IMR-90 (cell line): Measurements from ENCODE around the gene CABP1. TPM values are rescaled to one million over a fixed set of nuclear protein-coding genes. Genes with fewer than 3 reads are reported as not detected.

Experiments
- ATAC-seq: fragments of 200-7000 bp; cut with Tn5 transposase; 2 replicates; pipeline ENCODE4 v1.9.1; 2020; ENCODE audit warnings: low read depth, mild to moderate bottlenecking, moderate library complexity
- BruUV-seq: library from RNA; stranded (reverse); fragments of 400-500 nt; replicated peaks from 2 replicates; lab custom pipeline; 2021; lab: Mats Ljungman, UMichigan
- CTCF ChIA-PET: fragments of 300-600 bp; formaldehyde crosslinking; extraction: SDS; loops from one replicate; lab custom pipeline; 2021; ENCODE audit warnings: antibody characterized with exemption; lab: Yijun Ruan, JAX
- POLR2A ChIA-PET: fragments of 300-600 bp; sonication (Branson Sonifier 250); formaldehyde crosslinking; loops from one replicate; lab custom pipeline; 2022; ENCODE audit warnings: antibody characterized with exemption; ENCODE audit not compliant: unreplicated experiment; lab: Charles Lee
- DNase-seq: peaks from one replicate; pipeline ENCODE4 v3.0.0; 2013
- H2AFZ ChIP-seq: replicated peaks from 2 replicates; pipeline ENCODE3; 2013; ENCODE audit warnings: low read length, mild to moderate bottlenecking; ENCODE audit not compliant: poor library complexity
- H2AK5ac ChIP-seq: 2 replicates; pipeline ENCODE4 v1.6.1; 2013; ENCODE audit warnings: low read depth, low read length, inconsistent platforms
- H2AK9ac ChIP-seq: replicated peaks from 2 replicates; pipeline ENCODE3; 2013; ENCODE audit warnings: mild to moderate bottlenecking, low read depth, low read length, moderate library complexity; ENCODE audit not compliant: poor library complexity
- H2BK120ac ChIP-seq: 2 replicates; pipeline ENCODE4 v1.6.1; 2013; ENCODE audit warnings: low read depth, low read length, inconsistent platforms
- H2BK15ac ChIP-seq: 3 replicates; pipeline ENCODE4 v1.6.1; 2013; ENCODE audit warnings: low read depth, low read length, inconsistent platforms
- H2BK20ac ChIP-seq: 2 replicates; pipeline ENCODE4 v1.6.1; 2013; ENCODE audit warnings: low read depth, mild to moderate bottlenecking, inconsistent platforms, low read length, moderate library complexity
- H2BK5ac ChIP-seq: 2 replicates; pipeline ENCODE4 v1.6.1; 2013; ENCODE audit warnings: mild to moderate bottlenecking, low read depth, low read length, inconsistent platforms; ENCODE audit not compliant: poor library complexity, severe bottlenecking
- H3K14ac ChIP-seq: replicated peaks from 2 replicates; pipeline ENCODE4 v1.6.1; 2013; ENCODE audit warnings: low read depth, low read length, inconsistent platforms
- H3K18ac ChIP-seq: 2 replicates; pipeline ENCODE4 v1.6.1; 2013; ENCODE audit warnings: low read depth, low read length, control low read depth
- H3K23ac ChIP-seq: 2 replicates; pipeline ENCODE4 v1.6.1; 2013; ENCODE audit warnings: low read depth, low read length, inconsistent platforms
- H3K27ac ChIP-seq: 2 replicates; pipeline ENCODE4 v1.5.1; 2013; ENCODE audit warnings: mild to moderate bottlenecking, control low read depth, low read length; ENCODE audit not compliant: insufficient read depth
- H3K27me3 ChIP-seq: 2 replicates; pipeline ENCODE4 v1.6.1; 2013; ENCODE audit warnings: low read length; ENCODE audit not compliant: control insufficient read depth, insufficient read depth
- H3K36me3 ChIP-seq: 2 replicates; pipeline ENCODE4 v1.6.1; 2013; ENCODE audit warnings: low read length, mixed read lengths; ENCODE audit not compliant: control insufficient read depth, insufficient read depth
- H3K4ac ChIP-seq: 2 replicates; pipeline ENCODE4 v1.6.1; 2013; ENCODE audit warnings: low read depth, low read length, inconsistent platforms
- H3K4me1 ChIP-seq: 2 replicates; pipeline ENCODE4 v1.6.1; 2013; ENCODE audit warnings: low read length, mixed read lengths; ENCODE audit not compliant: control insufficient read depth, insufficient read depth
- H3K4me2 ChIP-seq: 2 replicates; pipeline ENCODE4 v1.6.1; 2013; ENCODE audit warnings: low read depth, mild to moderate bottlenecking, control low read depth, low read length, moderate library complexity
- H3K4me3 ChIP-seq: 2 replicates; pipeline ENCODE4 v1.5.1; 2013; ENCODE audit warnings: low read depth, mild to moderate bottlenecking, control low read depth, low read length, moderate library complexity; ENCODE audit not compliant: insufficient read depth
- H3K56ac ChIP-seq: 2 replicates; pipeline ENCODE4 v1.6.1; 2013; ENCODE audit warnings: low read length, inconsistent platforms; ENCODE audit not compliant: insufficient read depth; ENCODE audit errors: extremely low read depth
- H3K79me1 ChIP-seq, 2 experiments: 2 replicates each; pipeline ENCODE4 v1.6.1; 2013; ENCODE audit warnings: low read length in 2 of 2, inconsistent platforms in 1 of 2, low read depth in 1 of 2
- H3K9ac ChIP-seq: 2 replicates; pipeline ENCODE4 v1.6.1; 2013; ENCODE audit warnings: low read depth, low read length, control low read depth
- H3K9me1 ChIP-seq: 2 replicates; pipeline ENCODE4 v1.6.1; 2013; ENCODE audit warnings: low read length, inconsistent platforms; ENCODE audit not compliant: insufficient read depth
- H3K9me3 ChIP-seq: 2 replicates; pipeline ENCODE4 v1.6.1; 2013; ENCODE audit warnings: low read length; ENCODE audit not compliant: control insufficient read depth, insufficient read depth
- H4K20me1 ChIP-seq: 2 replicates; pipeline ENCODE4 v1.6.1; 2013; ENCODE audit warnings: low read length, inconsistent platforms; ENCODE audit not compliant: insufficient read depth
- H4K5ac ChIP-seq: 2 replicates; pipeline ENCODE4 v1.6.1; 2013; ENCODE audit warnings: mild to moderate bottlenecking, low read depth, low read length, control low read depth
- H4K8ac ChIP-seq, 2 experiments: 2 replicates each; pipeline ENCODE4 v1.6.1; 2013; ENCODE audit warnings: low read depth in 2 of 2, low read length in 2 of 2, control low read depth in 1 of 2, inconsistent platforms in 1 of 2
- H4K91ac ChIP-seq: 2 replicates; pipeline ENCODE4 v1.6.1; 2013; ENCODE audit warnings: low read depth, low read length, inconsistent platforms; ENCODE audit not compliant: insufficient read depth
- BHLHE40 ChIP-seq: fragments of 150-350 bp; IDR thresholded peaks from 2 replicates; pipeline ENCODE4 v1.6.1; 2016; ENCODE audit warnings: mild to moderate bottlenecking, low read depth, low read length
- CHD1 ChIP-seq: IDR thresholded peaks from 2 replicates; pipeline ENCODE4 v1.6.1; 2012; ENCODE audit warnings: low read depth, low read length, improper control_type of control experiment
- CTCF ChIP-seq: conservative IDR thresholded peaks from 2 replicates; pipeline ENCODE4 v1.5.1; 2012; ENCODE audit warnings: mild to moderate bottlenecking, low read depth, low read length, improper control_type of control experiment
- ELK1 ChIP-seq: fragments of 150-350 bp; IDR thresholded peaks from 2 replicates; pipeline ENCODE4 v1.6.1; 2016; ENCODE audit warnings: low read depth, mild to moderate bottlenecking, low read length, moderate library complexity, borderline replicate concordance
- FOS ChIP-seq: fragments of 150-350 bp; IDR thresholded peaks from 2 replicates; pipeline ENCODE4 v1.6.1; 2016; ENCODE audit warnings: low read depth, low read length
- MAFK ChIP-seq: IDR thresholded peaks from 2 replicates; pipeline ENCODE4 v1.6.1; 2012; ENCODE audit warnings: low read depth, low read length, improper control_type of control experiment
- NFE2L2 ChIP-seq: fragments of 150-350 bp; IDR thresholded peaks from 2 replicates; pipeline ENCODE4 v1.6.1; 2016; ENCODE audit warnings: low read depth, mild to moderate bottlenecking, low read length
- POLR2A ChIP-seq: IDR thresholded peaks from 2 replicates; pipeline ENCODE4 v1.6.1; 2012; ENCODE audit warnings: mild to moderate bottlenecking, low read depth, low read length
- RFX5 ChIP-seq: IDR thresholded peaks from 2 replicates; pipeline ENCODE4 v1.8.0; 2012; ENCODE audit warnings: low read depth, mild to moderate bottlenecking, low read length, moderate library complexity
- SMC3 ChIP-seq: fragments of 150-350 bp; IDR thresholded peaks from 2 replicates; pipeline ENCODE4 v1.6.1; 2016; ENCODE audit warnings: low read depth, mild to moderate bottlenecking, antibody characterized with exemption, low read length, moderate library complexity
- USF2 ChIP-seq: fragments of 150-350 bp; IDR thresholded peaks from 2 replicates; pipeline ENCODE4 v1.6.1; 2017; ENCODE audit warnings: mild to moderate bottlenecking, antibody characterized with exemption, low read length, low read depth
- WGBS, 2 experiments: methylation state at CpG; one replicate each; pipeline versions ENCODE4 v1.1.5 to v1.1.7; 2013; ENCODE audit warnings: missing lambda C conversion rate in 2 of 2; ENCODE audit not compliant: insufficient read length in 1 of 2; ENCODE audit errors: extremely low coverage in 2 of 2; 5-methylcytosine and 5-hydroxymethylcytosine counted together
- dilution Hi-C: fragments of 300-500 bp; cut with HindIII; formaldehyde crosslinking; loops from one replicate; pipeline ENCODE4 v1.14.3; 2018; ENCODE audit warnings: low sequenced_read_pairs; ENCODE audit not compliant: unreplicated experiment
- in situ Hi-C: fragments of 300-500 bp; cut with MboI; formaldehyde crosslinking; loops from 3 replicates; pipeline ENCODE4 v1.14.3; 2019; ENCODE audit warnings: low sequenced_read_pairs, inconsistent platforms, mixed read lengths
- intact Hi-C: fragments of 100-400 bp; cut with micrococcal nuclease; formaldehyde crosslinking; loops from 2 replicates; pipeline ENCODE4 v1.10.0; 2022
- polyA plus RNA-seq, 3 experiments: library from polyadenylated mRNA; depleted of rRNA; stranded (reverse); fragments of >200 nt; gene quantifications; 2 replicates each; pipeline ENCODE4 v1.2.3, GENCODE V29; 2012; ENCODE audit warnings: low replicate concordance in 1 of 3
- total RNA-seq: library from RNA; depleted of rRNA; stranded (reverse); fragments of >200 nt; gene quantifications from 2 replicates; pipeline ENCODE4 v1.2.3, GENCODE V29; 2012

The CABP1 gene
- total and polyA plus RNA-seq, 2 of the 4 experiments (the other 2 are of a cell fraction), result 0.54 to 1.1 TPM

- DNase-seq (no peak), ATAC-seq (no peak)
- in situ Hi-C loops, result no loop called here
- Histone ChIP-seq H3K27me3 (peaks cover 54% of the 10 kb centered on the region), H3K14ac (no peak overlapping the region), H3K18ac (no peak overlapping the region), H2BK5ac (no peak overlapping the region), H2AK5ac (no peak overlapping the region), H4K91ac (no peak overlapping the region), H3K4me2 (no peak overlapping the region), H4K8ac (no peak overlapping the region), H3K9ac (no peak overlapping the region), H3K36me3 (no peaks in the 10 kb centered on the region), H3K27ac (no peak overlapping the region), H2BK20ac (no peak overlapping the region), H3K4me1 (no peaks in the 10 kb centered on the region), H3K9me1 (peaks cover 5% of the 10 kb centered on the region; the same call in 1 of the 2 replicates), H4K5ac (no peak overlapping the region), H3K56ac (no peak overlapping the region), H3K23ac (no peak overlapping the region), H2BK15ac (no peak overlapping the region), H2BK120ac (no peak overlapping the region), H3K79me1 (no peaks in the 10 kb centered on the region), H3K4me3 (no peak overlapping the region), H2AFZ (no peak overlapping the region), H2AK9ac (no peak overlapping the region), H4K20me1 (no peaks in the 10 kb centered on the region), H3K4ac (no peak overlapping the region), H3K9me3 (no peaks in the 10 kb centered on the region)
- TF ChIP-seq FOS (no peak), SMC3 (no peak), CHD1 (no peak), CTCF (no peak), USF2 (no peak), MAFK (no peak), RFX5 (no peak), POLR2A (no peak), BHLHE40 (no peak), ELK1 (no peak), NFE2L2 (no peak)
- intact Hi-C loops, result no loop called here
- dilution Hi-C loops, result no loop called here
- 70% methylated on average over 3 of the region's 14 CpGs; no CpG with 5 or more reads in 1 of the 2 experiments for WGBS, 2 experiments
- no TSS peak for BruUV-seq
- CTCF ChIA-PET, result no interaction called here
- POLR2A ChIA-PET, result no interaction called here
These were observed 15.6 kb downstream of the CABP1 start for GRCh38 chr12:120656008-120656407.
